ENCODE results near the gene RNF128.

DNA sequence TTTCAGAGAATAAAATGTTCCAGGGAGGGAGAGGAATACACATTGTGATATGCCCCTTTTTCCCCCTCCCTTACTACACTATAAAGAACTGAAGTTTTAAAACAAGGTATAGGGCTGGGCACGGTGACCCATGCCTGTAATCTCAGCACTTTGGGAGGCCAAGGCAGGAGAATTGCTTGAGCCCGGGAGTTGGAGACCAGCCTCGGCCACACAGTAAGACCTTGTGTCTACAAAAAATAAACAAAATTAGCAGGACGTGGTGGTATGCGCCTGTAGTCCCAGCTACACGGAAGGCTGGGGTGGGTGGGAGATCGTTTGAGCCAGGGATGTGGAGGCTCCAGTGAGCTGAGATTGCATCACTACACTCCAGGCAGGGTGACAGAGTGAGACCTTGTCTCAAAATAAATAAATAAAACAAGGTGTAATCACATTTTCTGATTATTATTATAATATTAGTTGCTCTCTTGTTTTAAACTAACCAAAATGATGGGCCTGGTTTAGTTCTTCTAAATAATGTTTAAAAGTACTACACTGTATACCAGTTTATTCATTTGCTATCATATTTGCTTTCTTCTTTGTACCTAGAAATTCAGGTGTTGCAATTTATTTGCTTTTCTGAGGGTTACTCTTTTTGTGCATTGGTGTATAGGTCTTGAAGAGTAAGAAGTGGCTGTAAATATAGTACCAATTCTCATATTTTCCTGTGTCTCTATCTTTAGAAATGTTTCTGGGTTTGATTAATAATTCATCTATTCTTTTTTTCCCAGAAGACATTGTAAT lies 84.8 kb downstream of the RNF128 start:
- TF ChIP-seq, protein P1, sequence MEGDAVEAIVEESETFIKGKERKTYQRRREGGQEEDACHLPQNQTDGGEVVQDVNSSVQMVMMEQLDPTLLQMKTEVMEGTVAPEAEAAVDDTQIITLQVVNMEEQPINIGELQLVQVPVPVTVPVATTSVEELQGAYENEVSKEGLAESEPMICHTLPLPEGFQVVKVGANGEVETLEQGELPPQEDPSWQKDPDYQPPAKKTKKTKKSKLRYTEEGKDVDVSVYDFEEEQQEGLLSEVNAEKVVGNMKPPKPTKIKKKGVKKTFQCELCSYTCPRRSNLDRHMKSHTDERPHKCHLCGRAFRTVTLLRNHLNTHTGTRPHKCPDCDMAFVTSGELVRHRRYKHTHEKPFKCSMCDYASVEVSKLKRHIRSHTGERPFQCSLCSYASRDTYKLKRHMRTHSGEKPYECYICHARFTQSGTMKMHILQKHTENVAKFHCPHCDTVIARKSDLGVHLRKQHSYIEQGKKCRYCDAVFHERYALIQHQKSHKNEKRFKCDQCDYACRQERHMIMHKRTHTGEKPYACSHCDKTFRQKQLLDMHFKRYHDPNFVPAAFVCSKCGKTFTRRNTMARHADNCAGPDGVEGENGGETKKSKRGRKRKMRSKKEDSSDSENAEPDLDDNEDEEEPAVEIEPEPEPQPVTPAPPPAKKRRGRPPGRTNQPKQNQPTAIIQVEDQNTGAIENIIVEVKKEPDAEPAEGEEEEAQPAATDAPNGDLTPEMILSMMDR (IDR thresholded peaks at IDR 0.05; ENCODE audit: low read depth, low read length, poor library complexity, severe bottlenecking), result no peak
- TF ChIP-seq EZH2phosphoT487 (IDR thresholded peaks at IDR 0.05; ENCODE audit: borderline replicate concordance, low read length), result no peak

All from DOHH2 (cell line).